GM21717 (cell line): ENCODE data around the gene TLR5.

Experiments
- ATAC-seq: cut with Tn5 transposase; IDR thresholded peaks from one replicate; pipeline ENCODE4 v1.9.1; 2021; ENCODE audit warnings: mild to moderate bottlenecking, moderate library complexity; ENCODE audit not compliant: unreplicated experiment

TLR5 gene

GRCh38 chr1:223147873-223148272, 4.8 kb upstream of the TLR5 start:
- ATAC-seq = no peak

DNA sequence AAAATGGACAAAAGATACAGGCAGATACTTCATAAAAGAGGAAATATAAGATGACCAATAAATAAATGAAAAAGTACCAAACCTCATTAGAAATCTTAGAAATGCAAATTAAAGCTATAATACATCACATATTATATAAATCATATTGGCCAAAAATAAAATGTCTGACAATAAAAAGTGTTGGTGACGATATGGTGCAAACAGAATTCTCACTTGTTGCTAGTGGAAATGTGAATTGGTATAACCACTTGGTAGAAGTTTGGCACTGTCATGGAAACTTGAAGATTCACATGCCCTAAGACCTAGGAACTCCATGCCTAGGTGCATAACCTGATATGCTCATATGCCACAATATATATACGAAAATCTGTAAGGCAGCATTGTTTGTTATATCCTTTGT, 4.4 kb upstream of the TLR5 start:
- no peak for ATAC-seq

DNA sequence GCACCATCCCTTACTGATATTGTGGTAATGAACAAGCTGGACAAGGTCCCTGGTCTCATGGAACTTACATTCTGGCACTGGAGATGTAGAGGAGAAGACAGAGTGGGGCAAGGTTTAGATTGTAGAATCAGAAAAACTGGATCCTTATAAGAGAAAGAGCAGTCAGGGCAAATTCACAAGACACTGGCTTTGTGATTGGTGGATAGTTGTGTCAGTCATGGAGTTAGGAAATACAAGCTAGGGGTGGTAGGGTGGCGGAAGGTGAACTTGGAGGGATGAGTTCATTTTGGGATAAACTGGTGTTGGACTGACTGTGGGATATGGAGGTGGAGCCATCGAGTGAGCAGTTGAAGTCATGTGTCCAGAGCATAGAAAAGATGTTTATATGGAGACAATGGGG, 3.7 kb upstream of the TLR5 start:
- ATAC-seq = no peak

DNA sequence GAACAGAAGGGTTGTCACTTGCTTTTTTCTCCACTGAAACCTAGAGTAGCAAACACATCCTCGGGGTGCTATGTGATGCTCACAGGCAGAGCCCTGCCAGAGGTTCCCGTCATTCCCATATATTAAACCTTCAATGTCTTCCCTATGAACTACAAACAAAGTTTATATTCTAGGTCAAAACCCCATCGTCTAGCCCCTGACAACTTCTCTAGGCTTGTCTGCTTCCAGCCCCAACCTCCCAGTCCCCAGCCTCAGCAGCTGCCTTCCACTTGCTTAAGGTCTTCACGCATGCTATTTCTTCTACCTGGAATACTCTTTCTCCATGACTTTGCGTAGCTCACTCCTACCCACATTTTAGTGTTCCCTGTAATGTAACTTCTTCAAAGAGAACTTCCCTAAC, 1.9 kb upstream of the TLR5 start:
- no peak for ATAC-seq

DNA sequence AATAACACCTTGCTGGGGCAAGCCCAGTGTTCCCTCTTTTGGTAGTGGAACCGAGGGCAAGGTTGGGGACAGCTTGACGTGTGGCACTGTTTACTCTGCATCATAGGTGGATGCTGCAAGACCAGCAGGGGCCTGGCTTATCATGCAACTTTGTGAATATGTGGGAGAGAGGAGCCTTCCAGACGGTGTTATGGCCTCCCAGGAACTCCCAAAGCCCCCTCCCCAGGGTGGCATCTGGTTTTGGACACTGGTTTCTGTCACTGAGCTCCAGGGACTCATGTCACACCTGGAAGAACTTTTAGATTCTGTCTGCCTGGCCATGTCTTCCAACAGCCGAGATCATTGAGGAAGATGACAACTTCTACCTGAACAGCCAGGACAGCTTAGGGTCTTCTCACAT, 1.4 kb upstream of the TLR5 start:
- ATAC-seq = no peak

- ATAC-seq = peak; percentile 15
Observed at GRCh38 chr1:223143537-223144248, 645 bp upstream of the TLR5 start.

DNA sequence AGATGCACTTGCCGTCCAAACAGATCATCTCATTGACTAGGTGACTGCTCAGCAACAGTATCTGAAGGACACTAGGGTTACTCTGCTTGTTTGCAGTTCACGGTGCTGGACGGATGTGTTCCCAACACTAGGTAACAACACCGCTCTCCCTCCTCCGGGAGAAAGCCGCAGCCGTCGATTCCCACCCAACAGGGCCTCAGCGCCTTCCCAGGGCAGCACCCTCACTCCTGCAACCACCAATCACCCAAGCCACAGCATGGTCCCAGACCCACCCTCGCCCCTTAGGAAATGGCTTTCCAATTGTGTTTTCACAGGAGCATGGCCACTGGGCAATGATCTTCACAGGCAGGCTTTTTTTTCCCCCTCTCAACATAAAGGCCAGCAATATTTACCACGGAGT, 779 bp downstream of the TLR5 start:
- no peak for ATAC-seq

- no peak for ATAC-seq
Observed at GRCh38 chr1:223140611-223141405, 2.2 kb downstream of the TLR5 start.

- no peak for ATAC-seq
Observed at GRCh38 chr1:223137455-223138085, 5.5 kb downstream of the TLR5 start.

DNA sequence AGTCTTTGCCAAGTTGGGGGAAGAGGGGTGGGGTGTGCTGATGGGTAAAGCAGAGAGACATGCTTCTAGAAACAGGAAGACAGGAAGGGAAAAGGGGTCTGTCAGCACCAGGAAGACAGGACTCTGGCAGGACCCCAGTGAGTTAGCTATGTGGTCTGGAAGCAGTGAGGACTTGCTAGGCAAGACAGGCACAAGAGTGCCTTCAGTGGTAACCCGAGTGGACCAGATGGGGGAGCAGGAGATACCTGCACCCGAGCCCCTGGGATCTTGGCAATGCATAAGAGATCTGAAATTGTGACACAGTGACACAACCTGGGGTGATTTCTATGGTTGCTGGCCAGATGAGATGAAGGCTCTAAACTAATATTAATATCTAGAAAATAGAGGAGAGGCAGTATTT, 7.0 kb downstream of the TLR5 start:
- ATAC-seq = no peak

- ATAC-seq = no peak
Observed at GRCh38 chr1:223135176-223135942, 7.7 kb downstream of the TLR5 start.

GRCh38 chr1:223133824-223134435, 9.1 kb downstream of the TLR5 start:
- peak; percentile 91 for ATAC-seq

GRCh38 chr1:223133306-223133823, 9.7 kb downstream of the TLR5 start:
- ATAC-seq = no peak

GRCh38 chr1:223129229-223129901, 13.7 kb downstream of the TLR5 start:
- peak; percentile 47 for ATAC-seq

- ATAC-seq = no peak
Observed at GRCh38 chr1:223126741-223127140, 16.3 kb downstream of the TLR5 start.

DNA sequence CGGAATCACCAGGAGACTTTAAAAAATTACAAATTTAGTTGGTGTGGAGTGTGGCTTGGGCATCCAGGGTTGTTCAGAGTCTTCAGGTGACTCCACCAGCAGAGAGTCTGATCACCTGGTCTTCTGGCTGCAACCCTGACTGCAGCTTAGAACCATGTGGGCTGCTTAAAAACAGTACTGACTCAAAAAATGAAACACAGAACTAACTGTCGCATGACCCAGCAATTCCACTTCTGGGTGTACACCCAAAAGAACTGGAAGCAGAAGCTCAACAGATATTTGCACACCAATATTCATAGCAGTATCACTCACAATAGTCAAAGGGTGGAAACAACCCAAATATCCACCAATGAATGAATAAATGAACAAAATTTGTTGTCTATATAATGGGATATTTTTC, 17.3 kb downstream of the TLR5 start:
- ATAC-seq = no peak

- ATAC-seq = no peak
Observed at GRCh38 chr1:223123011-223123610, 19.9 kb downstream of the TLR5 start.

DNA sequence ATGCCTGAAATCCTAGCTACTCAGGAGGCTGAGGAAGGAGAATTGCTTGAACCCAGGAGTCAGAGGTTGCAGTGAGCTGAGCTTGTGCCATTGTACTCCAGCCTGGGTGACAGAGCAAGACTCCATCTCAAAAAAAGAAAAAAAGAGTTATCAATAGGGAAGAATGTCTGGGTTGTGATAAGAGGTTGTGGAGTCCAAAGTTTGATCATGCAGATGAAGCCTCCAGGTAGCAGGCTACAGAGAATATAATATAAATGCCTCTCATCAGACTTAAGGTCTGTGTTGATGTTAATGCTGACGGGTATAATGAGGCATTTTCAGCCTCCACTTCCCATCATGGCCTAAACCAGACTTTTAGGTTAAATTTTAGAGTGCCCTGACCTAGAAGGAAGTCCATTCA, 24.6 kb downstream of the TLR5 start:
- no peak for ATAC-seq

- no peak for ATAC-seq
Observed at GRCh38 chr1:223116950-223117349, 26.1 kb downstream of the TLR5 start.

DNA sequence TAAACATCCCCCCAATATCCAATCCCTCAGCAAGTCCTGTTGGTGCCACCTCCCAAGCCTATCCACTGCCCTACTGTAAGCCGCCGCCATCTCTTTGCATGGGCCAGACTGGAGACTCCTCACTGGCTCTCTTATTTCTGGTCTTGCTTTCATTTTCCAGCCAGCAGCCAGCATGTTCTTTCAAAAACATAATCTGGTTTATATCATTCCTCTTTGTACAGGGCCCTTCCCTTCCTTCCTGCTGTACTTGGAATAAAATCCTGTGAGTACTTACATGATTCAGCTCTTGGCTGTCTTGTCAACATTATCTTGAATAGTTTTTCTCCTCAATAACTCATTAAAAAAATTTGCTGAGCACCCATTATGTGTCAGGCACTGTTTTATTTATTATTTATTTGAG, 28.2 kb downstream of the TLR5 start:
- ATAC-seq = no peak
